Measurements from ENCODE around the gene PRKX. TPM values are rescaled to one million over a fixed set of nuclear protein-coding genes. Genes with fewer than 3 reads are reported as not detected.

Gene PRKX
- total and polyA plus RNA-seq, 2 of the 8 experiments (the other 6 are each of a cell fraction or from before 2014, with no cell fraction given) = 19.4 to 55.3 TPM

Small RNA genes within 50 kb of the gene (small RNA-seq; reads per million reads assigned to genes)
- gene RF00019 (ENCODE audit: insufficient read depth) (not detected), gene RNU6-114P (ENCODE audit: insufficient read depth) (not detected)
